ENCODE data around the gene COL5A1. TPM values are rescaled to one million over a fixed set of nuclear protein-coding genes. Genes with fewer than 3 reads are reported as not detected.

The COL5A1 gene
- total RNA-seq, 1 donor from 2014 or later, result 87.7 TPM

DNA sequence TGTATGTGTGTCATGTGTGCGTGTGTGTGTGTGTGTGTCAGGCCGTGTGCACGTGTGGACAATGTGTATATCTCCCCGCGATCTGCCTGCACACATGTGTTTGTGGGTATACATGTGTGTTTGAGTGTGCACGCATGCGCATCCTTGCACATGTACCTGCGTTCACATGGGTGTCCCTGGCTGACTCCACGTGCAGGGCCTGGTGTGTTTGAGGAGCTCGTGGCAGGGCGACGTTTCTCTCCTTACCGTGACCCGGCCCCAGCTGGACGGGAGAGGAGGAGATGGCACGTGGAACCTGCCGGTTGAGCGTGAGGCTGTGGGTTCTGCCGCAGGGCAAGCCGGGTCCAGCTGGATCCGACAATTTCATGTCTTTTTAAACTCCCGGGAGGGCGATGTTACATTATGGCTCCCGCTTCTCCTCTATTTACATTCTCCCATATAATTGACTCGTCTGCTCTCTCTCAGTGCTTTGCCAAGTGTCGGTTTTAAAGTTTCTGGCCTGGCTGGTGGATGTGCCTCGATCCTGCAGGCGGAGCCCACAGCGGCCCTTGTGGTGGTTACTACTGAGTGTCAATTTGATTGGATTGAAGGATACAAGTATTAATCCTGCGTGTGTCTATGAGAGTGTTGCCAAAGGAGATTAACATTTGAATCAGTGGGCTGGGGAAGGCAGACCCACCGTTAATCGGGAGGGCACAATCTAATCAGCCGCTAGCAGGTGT lies 5.9 kb downstream of the COL5A1 start:
- Histone ChIP-seq H3K27me3 (ENCODE audit: control insufficient read depth, insufficient read depth, low read length) (peaks cover 12% of the 10 kb centered on the region), H3K4me3 (ENCODE audit: low read depth, low read length) (no peak overlapping the region), H3K36me3 (ENCODE audit: control insufficient read depth, insufficient read depth, low read length) (no peaks in the 10 kb centered on the region)
- DNase-seq (ENCODE audit: low read depth), result no peak
- TF ChIP-seq, protein P1, sequence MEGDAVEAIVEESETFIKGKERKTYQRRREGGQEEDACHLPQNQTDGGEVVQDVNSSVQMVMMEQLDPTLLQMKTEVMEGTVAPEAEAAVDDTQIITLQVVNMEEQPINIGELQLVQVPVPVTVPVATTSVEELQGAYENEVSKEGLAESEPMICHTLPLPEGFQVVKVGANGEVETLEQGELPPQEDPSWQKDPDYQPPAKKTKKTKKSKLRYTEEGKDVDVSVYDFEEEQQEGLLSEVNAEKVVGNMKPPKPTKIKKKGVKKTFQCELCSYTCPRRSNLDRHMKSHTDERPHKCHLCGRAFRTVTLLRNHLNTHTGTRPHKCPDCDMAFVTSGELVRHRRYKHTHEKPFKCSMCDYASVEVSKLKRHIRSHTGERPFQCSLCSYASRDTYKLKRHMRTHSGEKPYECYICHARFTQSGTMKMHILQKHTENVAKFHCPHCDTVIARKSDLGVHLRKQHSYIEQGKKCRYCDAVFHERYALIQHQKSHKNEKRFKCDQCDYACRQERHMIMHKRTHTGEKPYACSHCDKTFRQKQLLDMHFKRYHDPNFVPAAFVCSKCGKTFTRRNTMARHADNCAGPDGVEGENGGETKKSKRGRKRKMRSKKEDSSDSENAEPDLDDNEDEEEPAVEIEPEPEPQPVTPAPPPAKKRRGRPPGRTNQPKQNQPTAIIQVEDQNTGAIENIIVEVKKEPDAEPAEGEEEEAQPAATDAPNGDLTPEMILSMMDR (IDR thresholded peaks at IDR 0.05; ENCODE audit: insufficient read depth, low read length, poor library complexity, severe bottlenecking), result no peak

DNA sequence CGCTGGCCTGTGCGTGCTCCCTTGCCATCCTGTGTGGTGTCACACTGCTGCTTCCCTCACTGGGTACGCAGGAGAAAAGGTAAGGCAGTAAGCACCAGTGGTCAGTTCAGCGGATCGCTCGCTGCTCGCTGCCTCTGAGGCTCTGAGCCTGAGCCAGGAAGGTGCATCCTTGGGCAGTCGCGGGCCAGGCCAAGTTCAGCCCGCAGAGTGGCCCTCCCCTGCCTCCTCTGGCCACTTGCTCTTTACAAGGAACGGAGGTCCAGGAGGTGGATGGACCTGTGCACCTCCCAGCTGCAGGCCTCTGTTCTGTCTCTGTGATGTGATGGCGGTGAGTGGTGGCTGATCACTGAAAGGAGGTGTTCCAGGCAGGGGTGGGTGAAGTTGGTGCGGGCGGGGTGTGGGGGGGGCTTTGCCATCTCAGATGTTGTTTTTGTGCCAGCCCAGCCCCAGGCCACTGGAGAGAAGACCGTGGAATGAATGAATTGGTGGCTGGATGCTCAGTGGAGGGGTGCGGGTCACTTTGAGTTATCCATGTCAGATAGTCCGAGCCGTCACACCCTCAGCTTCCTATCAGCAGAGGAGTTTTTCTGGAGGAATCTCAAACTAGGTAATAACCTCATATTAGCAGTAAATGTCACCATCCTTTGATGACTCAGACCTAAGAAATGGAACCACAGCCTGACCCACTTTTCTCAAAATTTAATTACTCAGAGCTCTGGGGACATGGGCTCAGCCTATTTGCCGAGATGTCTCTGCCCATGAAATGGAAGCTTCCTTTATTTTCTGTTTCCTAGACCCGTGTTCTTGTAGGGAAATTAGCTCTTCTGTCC lies 7.3 kb downstream of the COL5A1 start:
- no peaks in the 10 kb centered on the region for H3K27me3 ChIP-seq (ENCODE audit: control insufficient read depth, insufficient read depth, low read length)
- DNase-seq (ENCODE audit: low read depth), result no peak
- TF ChIP-seq, protein P1 (IDR thresholded peaks at IDR 0.05; ENCODE audit: insufficient read depth, low read length, poor library complexity, severe bottlenecking), result no peak
- no peak overlapping the region for H3K4me3 ChIP-seq (ENCODE audit: low read depth, low read length)
- no peaks in the 10 kb centered on the region for H3K36me3 ChIP-seq (ENCODE audit: control insufficient read depth, insufficient read depth, low read length)

DNA sequence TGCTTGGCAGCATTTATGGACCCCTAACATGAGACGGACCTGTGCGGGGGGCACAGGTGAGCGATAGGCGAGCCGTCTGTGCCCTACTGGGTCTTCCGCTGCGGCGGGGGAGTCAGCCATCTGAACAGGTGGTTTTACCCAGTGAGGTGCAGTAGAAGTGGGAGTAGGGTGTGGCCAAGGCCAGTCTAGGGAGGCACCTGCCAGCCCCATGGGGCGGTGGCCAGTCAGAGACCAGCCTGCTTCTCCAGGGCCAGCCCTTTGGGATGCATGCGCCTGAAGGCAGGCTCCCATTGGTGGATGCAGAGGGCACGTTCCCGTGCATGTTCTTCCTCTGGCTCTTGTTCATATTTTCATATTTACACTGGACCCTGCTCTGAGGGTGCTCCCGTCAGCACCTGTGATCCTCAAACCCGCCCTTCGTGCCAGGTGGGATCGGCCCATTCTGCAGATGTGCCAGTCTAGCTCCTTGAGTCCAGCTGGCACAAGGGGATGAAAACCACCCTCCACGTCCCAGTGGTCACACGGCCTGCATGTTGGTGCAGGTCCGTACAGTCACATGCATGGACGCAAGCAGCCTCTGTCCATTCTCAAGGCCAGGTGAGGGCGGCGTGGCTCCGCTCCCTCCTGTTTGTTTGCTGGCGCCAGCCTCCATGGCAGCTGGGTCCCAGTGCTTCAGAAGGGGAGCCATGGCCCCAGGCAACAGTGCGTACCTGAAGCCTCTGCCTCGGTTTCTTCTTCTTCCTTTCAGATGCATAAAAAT lies 9.0 kb downstream of the COL5A1 start:
- Histone ChIP-seq H3K36me3 (ENCODE audit: control insufficient read depth, insufficient read depth, low read length) (no peaks in the 10 kb centered on the region), H3K27me3 (ENCODE audit: control insufficient read depth, insufficient read depth, low read length) (no peaks in the 10 kb centered on the region), H3K4me3 (ENCODE audit: low read depth, low read length) (no peak overlapping the region)
- TF ChIP-seq, protein P1 (IDR thresholded peaks at IDR 0.05; ENCODE audit: insufficient read depth, low read length, poor library complexity, severe bottlenecking), result no peak
- DNase-seq (ENCODE audit: low read depth), result no peak

DNA sequence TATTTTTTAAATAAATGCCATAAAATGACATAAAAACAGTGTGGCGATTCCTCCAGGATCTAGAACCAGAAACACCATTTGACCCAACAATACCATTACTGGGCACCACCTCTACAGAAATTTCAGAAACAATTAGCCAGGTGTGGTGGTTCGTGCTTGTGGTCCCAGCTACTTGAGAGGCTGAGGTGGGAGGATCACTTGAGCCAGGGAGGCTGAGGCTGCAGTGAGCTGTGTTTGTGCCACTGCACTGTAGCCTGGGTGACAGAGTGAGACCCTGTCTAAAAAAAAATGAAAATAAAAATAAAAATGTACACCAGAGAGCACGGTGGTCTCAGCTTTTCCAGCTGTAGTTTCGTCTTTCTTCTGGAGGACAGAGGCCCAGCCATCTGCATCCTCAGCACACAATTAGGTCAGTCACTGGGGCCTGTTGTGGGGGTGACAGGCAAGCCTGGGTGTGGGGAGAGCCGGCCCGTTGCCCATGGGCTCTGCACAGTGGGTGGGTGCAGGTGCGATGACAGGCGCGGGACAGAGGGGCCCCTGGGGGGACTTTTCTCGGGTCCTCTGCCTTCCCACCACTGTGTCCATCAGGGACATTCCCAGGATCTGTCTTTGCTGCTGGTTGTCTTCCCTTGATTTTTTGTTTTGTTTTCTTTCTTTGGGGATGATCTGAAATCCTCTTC lies 9.8 kb downstream of the COL5A1 start:
- no peak for DNase-seq (ENCODE audit: low read depth)
- no peaks in the 10 kb centered on the region for H3K36me3 ChIP-seq (ENCODE audit: control insufficient read depth, insufficient read depth, low read length)
- no peak overlapping the region for H3K4me3 ChIP-seq (ENCODE audit: low read depth, low read length)
- H3K27me3 ChIP-seq (ENCODE audit: control insufficient read depth, insufficient read depth, low read length), result no peaks in the 10 kb centered on the region
- TF ChIP-seq, protein P1 (IDR thresholded peaks at IDR 0.05; ENCODE audit: insufficient read depth, low read length, poor library complexity, severe bottlenecking), result no peak

DNA sequence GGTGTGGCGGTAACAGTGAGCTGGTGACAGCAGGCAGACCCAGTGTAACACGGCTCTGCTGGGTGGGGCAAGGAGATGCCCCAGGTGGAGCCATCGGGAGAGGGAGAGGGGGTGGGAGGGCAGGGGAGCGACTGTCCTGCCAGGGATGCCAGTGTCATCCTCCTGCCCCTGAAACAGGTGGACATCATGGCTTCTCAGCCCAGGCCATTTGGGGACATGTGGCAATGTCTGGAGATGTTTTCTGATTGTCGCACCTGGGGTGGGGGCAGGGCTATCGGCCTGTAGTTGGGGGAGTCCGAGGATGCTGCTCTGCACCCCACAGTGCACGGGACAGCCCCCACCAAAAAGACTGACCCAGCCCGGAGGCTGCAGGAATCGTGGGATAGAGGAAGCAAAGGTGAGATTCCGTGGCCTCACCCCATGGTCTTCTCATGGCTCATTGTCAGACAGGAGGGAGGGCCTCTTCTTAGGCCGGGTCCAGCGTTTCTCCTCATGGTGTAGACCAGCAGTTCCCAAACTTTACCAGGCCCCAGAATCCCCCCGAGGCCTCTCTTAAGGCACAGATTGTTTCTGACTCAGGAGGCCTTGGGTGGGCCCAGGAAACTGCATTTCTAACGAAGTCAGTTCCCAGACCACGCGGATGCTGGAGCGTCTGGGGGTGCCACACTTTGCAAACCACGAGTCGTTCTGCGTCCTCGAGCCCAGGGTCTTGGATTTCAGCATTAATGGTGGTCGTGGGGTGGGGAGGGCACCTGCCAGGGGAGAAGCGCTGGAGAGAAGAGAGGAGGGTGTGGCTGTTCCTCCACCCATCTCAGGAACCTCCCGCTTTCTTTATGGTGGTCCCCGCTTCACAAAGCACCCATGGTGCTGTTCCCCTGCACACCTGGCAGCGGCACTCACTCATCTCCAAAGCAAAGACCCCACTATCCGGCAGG lies 11.0 kb downstream of the COL5A1 start:
- DNase-seq (ENCODE audit: low read depth), result no peak
- TF ChIP-seq, protein P1 (IDR thresholded peaks at IDR 0.05; ENCODE audit: insufficient read depth, low read length, poor library complexity, severe bottlenecking), result no peak
- Histone ChIP-seq H3K27me3 (ENCODE audit: control insufficient read depth, insufficient read depth, low read length) (no peaks in the 10 kb centered on the region), H3K4me3 (ENCODE audit: low read depth, low read length) (no peak overlapping the region), H3K36me3 (ENCODE audit: control insufficient read depth, insufficient read depth, low read length) (no peaks in the 10 kb centered on the region)

Data from kidney epithelial cell (primary cell).